Lower leg skin (tissue), 3 donors: ENCODE measurements around the gene CNIH2.

Experiments
- POLR2A ChIP-seq, 2 donors: fragments of 450-650 bp; IDR thresholded peaks; one replicate each; pipeline ENCODE4 v1.6.1; 2016 to 2017; ENCODE audit warnings: antibody characterized with exemption in 2 of 2, mild to moderate bottlenecking in 1 of 2, moderate library complexity in 1 of 2
- TF ChIP-seq, protein P1 (sequence below), 3 donors: fragments of 450-650 bp; IDR thresholded peaks; one replicate each; pipeline ENCODE4 v1.5.1; 2016; ENCODE audit warnings: antibody characterized with exemption in 3 of 3, mild to moderate bottlenecking in 3 of 3, moderate library complexity in 2 of 3

DNA sequence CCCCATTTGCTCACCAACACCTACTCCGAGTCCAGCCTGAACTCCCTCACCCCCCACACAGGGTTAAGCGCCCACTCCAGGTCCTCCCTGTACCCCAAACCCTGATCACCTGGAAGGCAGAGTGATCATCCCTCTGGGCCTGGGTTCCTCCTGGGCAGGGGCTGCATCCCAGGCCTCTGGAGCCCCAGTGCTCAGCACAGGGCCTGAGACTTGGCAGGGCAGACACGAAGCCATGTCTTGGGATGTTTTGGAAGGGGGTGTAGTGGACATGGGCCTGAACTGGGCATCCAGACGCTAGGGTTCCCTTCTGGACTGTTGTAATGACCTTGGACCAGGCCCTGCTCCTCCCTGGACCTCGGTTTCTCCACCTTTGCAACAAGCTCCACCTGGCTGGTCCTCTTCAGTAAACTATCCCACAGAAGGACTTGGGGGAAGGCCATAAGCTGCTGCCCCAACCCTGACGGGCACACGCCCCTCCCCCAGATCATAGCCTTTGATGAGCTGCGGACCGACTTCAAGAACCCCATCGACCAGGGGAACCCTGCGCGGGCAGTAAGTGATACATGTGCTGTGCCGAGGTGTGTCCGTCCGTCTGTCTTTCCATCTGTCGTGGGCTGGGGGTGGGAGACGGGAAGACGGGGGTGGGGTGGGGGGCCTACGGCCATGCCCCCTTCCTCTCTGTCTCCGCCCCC lies 3.9 kb downstream of the CNIH2 start:
- no peak for TF ChIP-seq POLR2A (IDR thresholded peaks at IDR 0.05)
- TF ChIP-seq, protein P1, sequence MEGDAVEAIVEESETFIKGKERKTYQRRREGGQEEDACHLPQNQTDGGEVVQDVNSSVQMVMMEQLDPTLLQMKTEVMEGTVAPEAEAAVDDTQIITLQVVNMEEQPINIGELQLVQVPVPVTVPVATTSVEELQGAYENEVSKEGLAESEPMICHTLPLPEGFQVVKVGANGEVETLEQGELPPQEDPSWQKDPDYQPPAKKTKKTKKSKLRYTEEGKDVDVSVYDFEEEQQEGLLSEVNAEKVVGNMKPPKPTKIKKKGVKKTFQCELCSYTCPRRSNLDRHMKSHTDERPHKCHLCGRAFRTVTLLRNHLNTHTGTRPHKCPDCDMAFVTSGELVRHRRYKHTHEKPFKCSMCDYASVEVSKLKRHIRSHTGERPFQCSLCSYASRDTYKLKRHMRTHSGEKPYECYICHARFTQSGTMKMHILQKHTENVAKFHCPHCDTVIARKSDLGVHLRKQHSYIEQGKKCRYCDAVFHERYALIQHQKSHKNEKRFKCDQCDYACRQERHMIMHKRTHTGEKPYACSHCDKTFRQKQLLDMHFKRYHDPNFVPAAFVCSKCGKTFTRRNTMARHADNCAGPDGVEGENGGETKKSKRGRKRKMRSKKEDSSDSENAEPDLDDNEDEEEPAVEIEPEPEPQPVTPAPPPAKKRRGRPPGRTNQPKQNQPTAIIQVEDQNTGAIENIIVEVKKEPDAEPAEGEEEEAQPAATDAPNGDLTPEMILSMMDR (IDR thresholded peaks at IDR 0.05), result no peak
